HepG2 (cell line): ENCODE measurements around the gene SAPCD1. TPM values are rescaled to one million over a fixed set of nuclear protein-coding genes. Genes with fewer than 3 reads are reported as not detected.
A peak's percentile ranks its signal among the peaks of the same experiment; 100 is the strongest.

Experiments
- ATAC-seq: fragments of 200-7000 bp; cut with Tn5 transposase; 3 replicates; pipeline ENCODE4 v1.9.1; 2020; ENCODE audit warnings: mild to moderate bottlenecking, moderate library complexity
- BruUV-seq: library from RNA; stranded (reverse); fragments of 400-500 nt; replicated peaks from 2 replicates; lab custom pipeline; 2021; lab: Mats Ljungman, UMichigan
- CTCF ChIA-PET: fragments of 300-600 bp; formaldehyde crosslinking; extraction: SDS; loops from one replicate; lab custom pipeline; 2021; ENCODE audit warnings: low total read pairs, inconsistent platforms, low intra/inter-chr PET ratio; lab: Yijun Ruan, JAX
- POLR2A ChIA-PET: fragments of 350-600 bp; sonication (Branson Sonifier 250); formaldehyde crosslinking; loops from one replicate; lab custom pipeline; 2020; ENCODE audit warnings: antibody characterized with exemption, inconsistent platforms; lab: Yijun Ruan, JAX
- DNase-seq: peaks from one replicate; pipeline ENCODE4 v3.0.0-alpha.2; 2015; ENCODE audit warnings: low spot score
- FAIRE-seq: peaks from 3 replicates; lab custom pipeline; 2011; peaks lifted over from hg19 to GRCh38; lab: Jason Lieb, UNC
- H2AFZ ChIP-seq: one replicate; pipeline ENCODE4 v1.6.1; 2011; ENCODE audit warnings: low read length, inconsistent platforms
- H3K27ac ChIP-seq: fragments of 300-600 bp; 3 replicates; pipeline ENCODE4 v1.8.0; 2011; ENCODE audit warnings: mixed run types, mild to moderate bottlenecking, mixed read lengths, low read length, inconsistent platforms; ENCODE audit not compliant: insufficient read depth; ENCODE audit errors: extremely low read length
- H3K27me3 ChIP-seq, 2 experiments: fragments of 200-600 bp in 1 of 2; 2 replicates in 1 of 2; 3 replicates in 1 of 2; pipeline versions ENCODE4 v1.6.0 to v1.8.0; 2011; ENCODE audit warnings: low read length in 2 of 2, mild to moderate bottlenecking in 2 of 2, moderate library complexity in 2 of 2, inconsistent platforms in 1 of 2; ENCODE audit not compliant: insufficient read depth in 2 of 2, control insufficient read depth in 1 of 2
- H3K36me3 ChIP-seq, 2 experiments: fragments of 200-600 bp in 1 of 2; replicated peaks in 1 of 2; 2 replicates in 1 of 2; 3 replicates in 1 of 2; pipeline versions ENCODE4 v1.5.1 to v1.8.0; 2011; ENCODE audit warnings: low read length in 2 of 2, inconsistent platforms in 1 of 2; ENCODE audit not compliant: insufficient read depth in 2 of 2, control insufficient read depth in 1 of 2
- H3K4me1 ChIP-seq: 2 replicates; pipeline ENCODE4 v1.5.1; 2012; ENCODE audit warnings: low read length, inconsistent platforms; ENCODE audit not compliant: insufficient read depth
- H3K4me2 ChIP-seq: 2 replicates; pipeline ENCODE4 v1.6.0; 2011; ENCODE audit warnings: low read depth, low read length, inconsistent platforms
- H3K4me3 ChIP-seq, 3 experiments: fragments of 200-600 bp in 1 of 3; sonication (generic), shearing (Covaris generic) in 1 of 3; replicated peaks in 1 of 3; 2 replicates each; pipeline ENCODE4 v1.5.1; 2011 to 2016; ENCODE audit warnings: low read length in 3 of 3, inconsistent platforms in 2 of 3, low read depth in 2 of 3, mild to moderate bottlenecking in 2 of 3, control low read depth in 1 of 3, mixed read lengths in 1 of 3; ENCODE audit not compliant: insufficient read depth in 1 of 3
- H3K79me2 ChIP-seq: one replicate; pipeline ENCODE4 v1.6.1; 2011; ENCODE audit warnings: low read length, inconsistent platforms; ENCODE audit not compliant: insufficient read depth
- H3K9ac ChIP-seq: 2 replicates; pipeline ENCODE4 v1.6.0; 2011; ENCODE audit warnings: mild to moderate bottlenecking, low read depth, low read length, inconsistent platforms; ENCODE audit not compliant: insufficient read depth
- H3K9me3 ChIP-seq: 2 replicates; pipeline ENCODE4 v1.5.1; 2012; ENCODE audit warnings: mild to moderate bottlenecking, low read length
- H4K20me1 ChIP-seq: 2 replicates; pipeline ENCODE4 v1.6.0; 2011; ENCODE audit warnings: inconsistent platforms, mild to moderate bottlenecking, low read length, moderate library complexity; ENCODE audit not compliant: insufficient read depth
- CAMTA2 ChIP-seq: sonication (generic); formaldehyde crosslinking; IDR thresholded peaks from 2 replicates; pipeline ENCODE4 v1.4.0; 2020; ENCODE audit warnings: mild to moderate bottlenecking, missing genetic modification reagents, borderline replicate concordance
- CC2D1A ChIP-seq: sonication (generic); formaldehyde crosslinking; IDR thresholded peaks from 2 replicates; pipeline ENCODE4 v1.8.1; 2023; ENCODE audit warnings: mild to moderate bottlenecking, missing genetic modification reagents
- CCAR2 ChIP-seq: fragments of 200-400 bp; formaldehyde crosslinking; optimal IDR thresholded peaks from 2 replicates; pipeline ENCODE3; 2018; ENCODE audit warnings: low read depth, mild to moderate bottlenecking, low read length, moderate library complexity
- DNMT3B ChIP-seq: conservative IDR thresholded peaks from 2 replicates; pipeline ENCODE4 v1.6.1; 2016; ENCODE audit warnings: missing biosample characterization, control low read depth
- GATAD1 ChIP-seq: IDR thresholded peaks from 2 replicates; pipeline ENCODE4 v1.6.1; 2016; ENCODE audit warnings: missing genetic modification reagents, missing compliant biosample characterization
- HNRNPK ChIP-seq: fragments of 200-400 bp; formaldehyde crosslinking; IDR thresholded peaks from 2 replicates; pipeline ENCODE4 v1.6.1; 2018; ENCODE audit warnings: low read length, low read depth, moderate library complexity, mild to moderate bottlenecking; ENCODE audit not compliant: poor library complexity, severe bottlenecking
- JUN ChIP-seq: sonication (generic); formaldehyde crosslinking; IDR thresholded peaks from 2 replicates; pipeline ENCODE4 v1.4.0; 2020; ENCODE audit warnings: mild to moderate bottlenecking, missing genetic modification reagents
- NFE2L1 ChIP-seq: sonication (generic); formaldehyde crosslinking; IDR thresholded peaks from 2 replicates; pipeline ENCODE4 v1.4.0; 2020; ENCODE audit warnings: missing genetic modification reagents, mild to moderate bottlenecking, borderline replicate concordance
- RBFOX2 ChIP-seq: fragments of 200-400 bp; formaldehyde crosslinking; IDR thresholded peaks from 2 replicates; pipeline ENCODE4 v1.6.1; 2017; ENCODE audit warnings: low read depth, mild to moderate bottlenecking, low read length
- REPIN1 ChIP-seq: sonication (generic); formaldehyde crosslinking; IDR thresholded peaks from 2 replicates; pipeline ENCODE4 v1.8.0; 2022; ENCODE audit warnings: missing genetic modification reagents, low read depth, mild to moderate bottlenecking, borderline replicate concordance
- RXRA ChIP-seq: sonication (generic); formaldehyde crosslinking; IDR thresholded peaks from 2 replicates; pipeline ENCODE4 v1.5.1; 2020; ENCODE audit warnings: missing genetic modification reagents
- SALL2 ChIP-seq: sonication (generic); formaldehyde crosslinking; IDR thresholded peaks from 2 replicates; pipeline ENCODE4 v1.8.1; 2023; ENCODE audit warnings: mild to moderate bottlenecking, missing genetic modification reagents, inconsistent platforms
- ZMYM4 ChIP-seq: sonication (generic); formaldehyde crosslinking; IDR thresholded peaks from 2 replicates; pipeline ENCODE4 v1.8.1; 2023; ENCODE audit warnings: mild to moderate bottlenecking, missing genetic modification reagents
- ZNF572 ChIP-seq: sonication (generic); formaldehyde crosslinking; IDR thresholded peaks from 2 replicates; pipeline ENCODE4 v1.5.1; 2020; ENCODE audit warnings: mild to moderate bottlenecking, missing genetic modification reagents
- ZNF713 ChIP-seq: sonication (generic); formaldehyde crosslinking; IDR thresholded peaks from 2 replicates; pipeline ENCODE4 v1.4.0; 2020; ENCODE audit warnings: mild to moderate bottlenecking, missing genetic modification reagents
- ZNF75D ChIP-seq: sonication (generic); formaldehyde crosslinking; IDR thresholded peaks from 2 replicates; pipeline ENCODE4 v1.8.1; 2023; ENCODE audit warnings: missing genetic modification reagents, mild to moderate bottlenecking, borderline replicate concordance
- ZNF768 ChIP-seq: sonication (generic); formaldehyde crosslinking; IDR thresholded peaks from 2 replicates; pipeline ENCODE4 v1.4.0; 2020; ENCODE audit warnings: missing genetic modification reagents
- ZZZ3 ChIP-seq: sonication (generic); formaldehyde crosslinking; IDR thresholded peaks from 2 replicates; pipeline ENCODE4 v1.4.0; 2020; ENCODE audit warnings: missing genetic modification reagents, mild to moderate bottlenecking, borderline replicate concordance
- WGBS: methylation state at CpG from one replicate; pipeline ENCODE4 v1.1.6; 2017; ENCODE audit warnings: low lambda C conversion rate; 5-methylcytosine and 5-hydroxymethylcytosine counted together
- in situ Hi-C: cut with HindIII; loops from 2 replicates; pipeline ENCODE4 v1.10.0; 2017; ENCODE audit warnings: low pct_unique_long_range_greater_than_20kb; ENCODE audit not compliant: extremely low pct_ligation_motif_present
- intact Hi-C: fragments of 100-400 bp; cut with micrococcal nuclease; formaldehyde crosslinking; loops from one replicate; pipeline ENCODE4 v1.10.0; 2022; ENCODE audit not compliant: unreplicated experiment
- polyA plus RNA-seq, 8 experiments: library from polyadenylated mRNA; depleted of rRNA in 3 of 8; stranded (reverse) in 7 of 8; unstranded in 1 of 8; fragments of >200 nt; fragmentation: Illumina TruSeq in 4 of 8; extraction: Trizol in 4 of 8; gene quantifications; 2 replicates each; pipeline versions ENCODE4 v1.2.1 to v1.2.3, GENCODE V29; 2011 to 2016; ENCODE audit warnings: low read depth in 4 of 8, missing spikeins in 1 of 8, mixed read lengths in 1 of 8; ENCODE audit not compliant: insufficient read depth in 1 of 8
- total RNA-seq, 5 experiments: library from RNA; depleted of rRNA; stranded (reverse); fragments of >200 nt; fragmentation: Illumina TruSeq; extraction: Trizol; gene quantifications; 2 replicates each; pipeline ENCODE4 v1.2.3, GENCODE V29; 2016; ENCODE audit warnings: low read depth in 1 of 5

SAPCD1 gene
- total and polyA plus RNA-seq, 2 of the 13 experiments (the other 11 are each of a cell fraction or from before 2014, with no cell fraction given), result 2.5 to 3.9 TPM

DNA sequence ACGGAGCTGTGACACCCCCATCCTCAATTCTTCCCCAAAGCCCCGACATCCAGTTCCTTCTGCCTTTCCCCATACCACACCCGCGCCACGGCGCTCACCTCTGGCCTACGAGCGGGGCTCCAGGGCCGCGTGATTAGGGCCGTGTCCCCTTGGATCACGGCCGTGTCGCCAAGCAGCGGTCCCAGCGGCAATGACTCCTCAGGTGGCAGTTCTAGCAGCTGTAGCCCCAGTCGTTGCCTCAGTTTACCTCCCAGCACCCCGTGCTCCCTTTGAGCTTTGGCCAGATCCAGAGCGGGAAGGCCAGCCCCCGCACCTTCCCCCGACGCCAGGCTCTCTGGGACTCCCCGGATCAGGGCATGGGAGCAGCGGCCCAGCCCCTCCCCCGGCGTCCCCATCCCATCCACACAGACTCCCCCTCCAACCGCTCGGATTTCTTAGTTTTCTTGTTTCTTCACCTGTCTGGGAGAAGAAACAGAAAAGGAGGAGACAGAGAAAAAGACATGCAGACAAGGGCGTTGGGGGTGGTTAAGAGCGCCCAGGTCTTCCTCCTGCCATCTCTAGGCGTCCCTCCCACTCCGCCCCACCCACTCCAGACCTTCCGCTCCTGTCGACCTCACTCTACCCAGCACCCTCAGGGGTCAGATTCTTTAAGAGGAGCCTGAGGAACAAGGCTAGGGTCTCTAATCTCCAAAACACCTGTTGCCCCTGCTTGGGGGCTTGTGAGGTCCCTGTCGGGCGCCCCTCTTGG lies 33.5 kb upstream of the SAPCD1 start, which contains the start of gene DDAH2:
Gene DDAH2 (minus strand): TSS at position 533 of the 748 bp plus-strand sequence. CDS start 138 bp downstream, at position 395.
- H3K4me3 ChIP-seq, result peak within 1 kb of the TSS; percentile 60 to 79 (median 72)
- no peak within 1 kb of the TSS for H2AFZ ChIP-seq
- H3K9ac ChIP-seq, result peak within 1 kb of the TSS; percentile 65
- in situ Hi-C loops, result no loop called here
- ChIA-PET CTCF (interaction anchor here (0.8 to 4.2 kb wide), 6 partner anchors 10 to 101 kb away, joined by 3 to 74 read pairs (median 4); partner anchors contain the start of genes LY6G5C and MSH5), POLR2A (interaction anchor here (0.7 to 11.3 kb wide), 30 partner anchors 10 to 223 kb away, joined by 3 to 279 read pairs (median 5); partner anchors contain the start of genes ABHD16A, BAG6, C6orf47 and CLIC1)
- FAIRE-seq (no peak), DNase-seq (no peak), ATAC-seq (peak; percentile 0; the same call in 2 of the 3 replicates)
- TF ChIP-seq CCAR2 (peak; percentile 52), ZZZ3 (0 out of 2 replicates have a peak, but pooled peaks have one; percentile 20), CC2D1A (CRISPR knock-in tag) (no peak), ZNF572 (0 out of 2 replicates have a peak, but pooled peaks have one; percentile 81), ZNF75D (CRISPR knock-in tag) (0 out of 2 replicates have a peak, but pooled peaks have one; percentile 50), REPIN1 (CRISPR knock-in tag) (no peak), ZNF768 (peak; percentile 63; the same call in 1 of the 2 replicates), ZMYM4 (peak; percentile 0; the same call in 1 of the 2 replicates), RBFOX2 (peak; percentile 18; the same call in 1 of the 2 replicates), JUN (no peak), RXRA (CRISPR knock-in tag) (0 out of 2 replicates have a peak, but pooled peaks have one; percentile 16), ZNF713 (0 out of 2 replicates have a peak, but pooled peaks have one; percentile 3), NFE2L1 (CRISPR knock-in tag) (no peak), GATAD1 (CRISPR knock-in tag) (peak; percentile 53; the same call in 1 of the 2 replicates), CAMTA2 (CRISPR knock-in tag) (0 out of 2 replicates have a peak, but pooled peaks have one; percentile 6), HNRNPK (peak; percentile 20), DNMT3B (CRISPR knock-in tag) (0 out of 2 replicates have a peak, but pooled peaks have one; percentile 33), SALL2 (no peak)
- 81% methylated on average over 36 of the region's 36 CpGs for WGBS
- intact Hi-C loops, result loop anchor here (1.0 kb wide), 2 partner anchors 8 to 40 kb away; no protein-coding TSS in a partner anchor
- peaks cover 10% of the 10 kb centered on the region for H3K79me2 ChIP-seq
- H3K27ac ChIP-seq, result peak within 1 kb of the TSS; percentile 72
- peaks cover 21% of the 10 kb centered on the region; the same call in 1 of the 2 replicates for H4K20me1 ChIP-seq
- no peaks in the 10 kb centered on the region for H3K9me3 ChIP-seq
- no TSS peak for BruUV-seq
- peaks cover 50% of the 10 kb centered on the region for H3K4me1 ChIP-seq
- peak within 1 kb of the TSS; percentile 86 for H3K4me2 ChIP-seq
- H3K36me3 ChIP-seq, result peaks cover 23 to 33% of the 10 kb centered on the region in 2 experiments
- H3K27me3 ChIP-seq, result no peaks in the 10 kb centered on the region
